ENCODE measurements around the gene NRM. TPM values are rescaled to one million over a fixed set of nuclear protein-coding genes. Genes with fewer than 3 reads are reported as not detected.
"Not testable (repeated sequence)": the region's sequence is repeated elsewhere in the genome, so short reads cannot be mapped to it uniquely, and the experiment has no call there.

NRM gene
- polyA plus RNA-seq, 2 donors: 14.2 to 15.4 TPM

DNA sequence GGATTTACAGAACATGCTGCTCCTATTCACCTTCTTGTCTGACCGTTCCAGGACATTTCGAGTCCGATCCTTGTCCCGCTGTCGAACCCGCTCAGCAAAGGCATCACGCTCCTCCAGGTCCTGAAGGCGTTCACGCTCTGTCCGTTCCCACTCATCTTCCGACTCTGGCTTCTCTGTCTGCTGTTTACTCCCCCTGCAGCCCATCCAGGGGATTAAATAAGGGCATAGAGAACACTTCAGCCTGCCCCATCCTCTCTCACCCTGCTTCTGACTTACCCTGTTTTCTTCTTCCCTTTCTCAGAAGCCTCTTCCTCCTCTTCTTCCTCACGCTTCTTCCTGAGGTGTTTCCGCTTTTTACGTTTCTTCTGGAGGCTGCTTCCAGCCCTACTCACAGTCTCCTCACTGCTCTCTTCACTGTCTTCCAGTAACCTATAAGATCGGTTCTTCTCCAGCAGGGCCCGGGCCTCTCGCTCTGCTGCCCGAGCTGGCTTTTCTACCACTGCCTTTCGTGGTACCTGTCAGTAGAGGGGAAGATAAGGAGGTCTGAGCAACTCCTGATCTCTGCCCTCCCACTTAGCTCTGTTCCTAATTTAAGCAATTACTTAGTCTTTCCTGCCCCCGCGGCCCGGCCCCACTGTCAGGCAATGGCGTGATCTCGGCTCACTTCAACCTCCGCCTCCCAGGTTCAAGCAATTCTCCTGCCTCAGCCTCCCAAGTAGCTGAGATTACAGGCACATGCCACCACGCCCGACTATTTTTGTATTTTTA, 19.8 kb downstream of the NRM start:
- whole genome bisulfite sequencing, 2 donors: 89 to 91% methylated on average over 27 of the region's 27 CpGs
- no peak overlapping the region for H3K4me3 ChIP-seq (ENCODE audit: low read depth in 1 of 2, low read length in 2 of 2)
- H3K27ac ChIP-seq (ENCODE audit: low read depth in 2 of 2, low read length in 1 of 2): no peak overlapping the region
- no peaks in the 10 kb centered on the region for H3K4me1 ChIP-seq (ENCODE audit: control insufficient read depth in 2 of 2, insufficient read depth in 2 of 2, low read length in 1 of 2)
- no peaks in the 10 kb centered on the region for H3K9me3 ChIP-seq (ENCODE audit: control insufficient read depth in 2 of 2, insufficient read depth in 1 of 2, low read depth in 1 of 2, low read length in 1 of 2)
- H3K36me3 ChIP-seq (ENCODE audit: control insufficient read depth in 2 of 2, insufficient read depth in 2 of 2, low read length in 1 of 2): peaks cover 2 to 10% of the 10 kb centered on the region in 2 donors
- no peaks in the 10 kb centered on the region for H3K27me3 ChIP-seq (ENCODE audit: control insufficient read depth in 1 of 2, insufficient read depth in 2 of 2, low read length in 2 of 2)

DNA sequence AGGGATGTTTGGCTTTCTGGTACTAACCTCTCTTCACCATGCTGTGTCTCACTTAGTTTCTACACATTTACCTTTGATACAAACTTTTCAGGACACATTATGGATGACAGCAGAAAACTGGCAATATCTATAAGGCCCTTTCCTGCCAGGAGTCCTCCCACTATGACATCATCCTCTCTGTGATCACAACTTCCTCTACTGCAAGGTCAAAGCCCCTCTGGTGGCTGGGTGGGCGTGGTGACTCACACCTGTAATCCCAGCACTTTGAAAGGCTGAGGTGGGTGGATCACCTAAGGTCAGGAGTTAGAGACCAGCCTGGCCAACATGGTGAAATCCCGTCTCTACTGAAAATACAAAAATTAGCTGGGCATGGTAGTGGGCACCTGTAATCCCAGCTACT, 24.5 kb downstream of the NRM start:
- not testable (repeated sequence) for H3K4me1 ChIP-seq (ENCODE audit: control insufficient read depth in 2 of 2, insufficient read depth in 2 of 2, low read length in 1 of 2); H3K27ac ChIP-seq (ENCODE audit: low read depth in 2 of 2, low read length in 1 of 2); H3K9me3 ChIP-seq (ENCODE audit: control insufficient read depth in 2 of 2, insufficient read depth in 1 of 2, low read depth in 1 of 2, low read length in 1 of 2); H3K4me3 ChIP-seq (ENCODE audit: low read depth in 1 of 2, low read length in 2 of 2); H3K27me3 ChIP-seq (ENCODE audit: control insufficient read depth in 1 of 2, insufficient read depth in 2 of 2, low read length in 2 of 2)
- WGBS, 2 donors: 67 to 73% methylated on average over 2 of the region's 2 CpGs
- peaks cover 28 to 38% of the 10 kb centered on the region in 2 donors for H3K36me3 ChIP-seq (ENCODE audit: control insufficient read depth in 2 of 2, insufficient read depth in 2 of 2, low read length in 1 of 2)

- Histone ChIP-seq H3K4me3 (ENCODE audit: low read depth in 1 of 2, low read length in 2 of 2) (no peak overlapping the region), H3K4me1 (ENCODE audit: control insufficient read depth in 2 of 2, insufficient read depth in 2 of 2, low read length in 1 of 2) (no peaks in the 10 kb centered on the region), H3K36me3 (ENCODE audit: control insufficient read depth in 2 of 2, insufficient read depth in 2 of 2, low read length in 1 of 2) (peaks cover 30 to 35% of the 10 kb centered on the region in 2 donors), H3K9me3 (ENCODE audit: control insufficient read depth in 2 of 2, insufficient read depth in 1 of 2, low read depth in 1 of 2, low read length in 1 of 2) (no peaks in the 10 kb centered on the region), H3K27me3 (ENCODE audit: control insufficient read depth in 1 of 2, insufficient read depth in 2 of 2, low read length in 2 of 2) (no peaks in the 10 kb centered on the region), H3K27ac (ENCODE audit: low read depth in 2 of 2, low read length in 1 of 2) (no peak overlapping the region)
- WGBS, 2 donors: 92 to 93% methylated on average over 34 of the region's 34 CpGs
These were observed 25.6 kb downstream of the NRM start for GRCh38 chr6:30664994-30665767.

- H3K9me3 ChIP-seq (ENCODE audit: control insufficient read depth in 2 of 2, insufficient read depth in 1 of 2, low read depth in 1 of 2, low read length in 1 of 2); H3K27ac ChIP-seq (ENCODE audit: low read depth in 2 of 2, low read length in 1 of 2); H3K27me3 ChIP-seq (ENCODE audit: control insufficient read depth in 1 of 2, insufficient read depth in 2 of 2, low read length in 2 of 2); H3K4me1 ChIP-seq (ENCODE audit: control insufficient read depth in 2 of 2, insufficient read depth in 2 of 2, low read length in 1 of 2); H3K4me3 ChIP-seq (ENCODE audit: low read depth in 1 of 2, low read length in 2 of 2): not testable (repeated sequence)
- WGBS, 2 donors: 92 to 93% methylated on average over 5 of the region's 5 CpGs
- peaks cover 51 to 62% of the 10 kb centered on the region in 2 donors for H3K36me3 ChIP-seq (ENCODE audit: control insufficient read depth in 2 of 2, insufficient read depth in 2 of 2, low read length in 1 of 2)
These were observed 32.9 kb downstream of the NRM start for GRCh38 chr6:30657922-30658321.

GRCh38 chr6:30657454-30657853, 33.3 kb downstream of the NRM start:
- Histone ChIP-seq H3K9me3 (ENCODE audit: control insufficient read depth in 2 of 2, insufficient read depth in 1 of 2, low read depth in 1 of 2, low read length in 1 of 2) (no peaks in the 10 kb centered on the region), H3K4me3 (ENCODE audit: low read depth in 1 of 2, low read length in 2 of 2) (no peak overlapping the region), H3K36me3 (ENCODE audit: control insufficient read depth in 2 of 2, insufficient read depth in 2 of 2, low read length in 1 of 2) (peaks cover 47 to 64% of the 10 kb centered on the region in 2 donors), H3K4me1 (ENCODE audit: control insufficient read depth in 2 of 2, insufficient read depth in 2 of 2, low read length in 1 of 2) (no peaks in the 10 kb centered on the region), H3K27ac (ENCODE audit: low read depth in 2 of 2, low read length in 1 of 2) (no peak overlapping the region), H3K27me3 (ENCODE audit: control insufficient read depth in 1 of 2, insufficient read depth in 2 of 2, low read length in 2 of 2) (no peaks in the 10 kb centered on the region)

DNA sequence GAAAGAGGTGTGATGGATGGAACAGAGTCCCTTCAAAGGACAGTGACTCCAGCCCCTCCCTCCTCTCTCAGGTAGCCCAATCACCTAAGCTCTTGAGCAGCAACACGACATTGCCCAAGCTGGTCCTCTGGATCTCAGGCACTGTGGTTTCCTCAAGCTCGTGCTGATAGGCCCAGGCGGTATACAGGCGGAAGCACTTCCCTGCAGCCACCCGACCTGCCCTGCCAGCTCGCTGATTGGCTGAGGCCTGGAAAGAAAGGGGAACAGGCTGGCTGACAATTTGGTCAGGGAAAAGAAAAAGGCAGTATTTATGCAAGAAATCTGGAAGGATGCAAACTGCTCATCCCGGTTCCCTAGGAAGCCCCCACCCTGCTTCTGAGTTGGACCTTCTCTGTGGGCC, 34.3 kb downstream of the NRM start:
- no peak overlapping the region for H3K27ac ChIP-seq (ENCODE audit: low read depth in 2 of 2, low read length in 1 of 2)

GRCh38 chr6:30655743-30656094, 35.1 kb downstream of the NRM start:
- Histone ChIP-seq H3K4me1 (ENCODE audit: control insufficient read depth in 2 of 2, insufficient read depth in 2 of 2, low read length in 1 of 2) (no peaks in the 10 kb centered on the region), H3K36me3 (ENCODE audit: control insufficient read depth in 2 of 2, insufficient read depth in 2 of 2, low read length in 1 of 2) (peaks cover 34 to 59% of the 10 kb centered on the region in 2 donors), H3K27ac (ENCODE audit: low read depth in 2 of 2, low read length in 1 of 2) (no peak overlapping the region), H3K4me3 (ENCODE audit: low read depth in 1 of 2, low read length in 2 of 2) (no peak overlapping the region), H3K9me3 (ENCODE audit: control insufficient read depth in 2 of 2, insufficient read depth in 1 of 2, low read depth in 1 of 2, low read length in 1 of 2) (no peaks in the 10 kb centered on the region), H3K27me3 (ENCODE audit: control insufficient read depth in 1 of 2, insufficient read depth in 2 of 2, low read length in 2 of 2) (no peaks in the 10 kb centered on the region)
- 94 to 98% methylated on average over 3 of the region's 3 CpGs for WGBS, 2 donors

More for the DNA sequence above, 34.3 kb downstream of the NRM start:
- no peaks in the 10 kb centered on the region for H3K27me3 ChIP-seq (ENCODE audit: control insufficient read depth in 1 of 2, insufficient read depth in 2 of 2, low read length in 2 of 2)
- H3K36me3 ChIP-seq (ENCODE audit: control insufficient read depth in 2 of 2, insufficient read depth in 2 of 2, low read length in 1 of 2): peaks cover 38 to 60% of the 10 kb centered on the region in 2 donors
- H3K4me1 ChIP-seq (ENCODE audit: control insufficient read depth in 2 of 2, insufficient read depth in 2 of 2, low read length in 1 of 2): no peaks in the 10 kb centered on the region
- no peak overlapping the region for H3K4me3 ChIP-seq (ENCODE audit: low read depth in 1 of 2, low read length in 2 of 2)
- no peaks in the 10 kb centered on the region for H3K9me3 ChIP-seq (ENCODE audit: control insufficient read depth in 2 of 2, insufficient read depth in 1 of 2, low read depth in 1 of 2, low read length in 1 of 2)
- 77 to 82% methylated on average over 7 of the region's 7 CpGs for WGBS, 2 donors

DNA sequence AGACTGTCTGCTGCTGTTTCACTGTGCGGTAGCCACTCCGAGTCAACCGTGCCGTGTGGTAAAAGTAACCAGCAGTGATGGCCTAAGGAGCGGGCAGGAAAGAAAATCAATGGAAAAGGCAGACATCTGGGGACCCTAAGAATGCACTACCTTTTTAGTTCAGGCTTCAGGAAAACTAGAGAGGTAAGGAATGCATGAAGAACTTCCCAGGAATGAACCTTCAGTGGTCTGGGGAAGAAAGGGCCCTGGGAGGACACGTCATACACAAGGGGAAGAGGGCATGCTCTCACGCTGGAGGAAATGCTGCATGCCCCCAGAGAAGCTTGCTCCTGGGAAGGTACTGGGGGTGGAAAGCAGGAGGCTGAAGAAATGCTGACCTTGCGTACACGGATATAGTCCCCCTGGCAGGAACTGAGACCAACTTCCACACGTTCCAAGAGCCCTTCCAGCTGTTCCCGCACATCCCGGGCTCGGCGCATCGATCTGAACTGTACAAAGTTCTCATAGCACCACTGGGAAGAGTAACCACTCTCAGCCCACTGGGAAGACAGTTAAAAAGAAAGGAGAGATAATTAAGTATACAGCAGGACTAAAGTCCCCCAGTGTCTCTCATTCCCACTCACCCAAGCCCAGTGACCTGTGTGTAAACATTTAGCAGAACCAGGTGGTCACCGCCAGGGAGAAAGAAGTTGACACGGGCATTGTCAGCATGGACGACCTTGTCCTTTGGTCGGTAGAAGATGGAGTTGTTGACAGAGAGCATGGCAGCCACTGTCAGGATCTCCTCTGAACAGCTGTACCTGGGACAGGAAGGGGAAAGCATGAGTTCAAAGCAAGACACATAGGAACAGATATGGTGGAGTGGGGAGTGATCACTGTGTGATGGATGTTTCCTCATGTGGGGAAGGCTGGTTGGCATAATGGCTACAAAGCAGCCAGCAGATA, 35.7 kb downstream of the NRM start:
- H3K36me3 ChIP-seq (ENCODE audit: control insufficient read depth in 2 of 2, insufficient read depth in 2 of 2, low read length in 1 of 2): peaks cover 32 to 56% of the 10 kb centered on the region in 2 donors
- WGBS, 2 donors: 88 to 92% methylated on average over 19 of the region's 19 CpGs
- H3K27ac ChIP-seq (ENCODE audit: low read depth in 2 of 2, low read length in 1 of 2): no peak overlapping the region
- no peaks in the 10 kb centered on the region for H3K9me3 ChIP-seq (ENCODE audit: control insufficient read depth in 2 of 2, insufficient read depth in 1 of 2, low read depth in 1 of 2, low read length in 1 of 2)
- no peaks in the 10 kb centered on the region for H3K27me3 ChIP-seq (ENCODE audit: control insufficient read depth in 1 of 2, insufficient read depth in 2 of 2, low read length in 2 of 2)
- H3K4me3 ChIP-seq (ENCODE audit: low read depth in 1 of 2, low read length in 2 of 2): no peak overlapping the region
- no peaks in the 10 kb centered on the region for H3K4me1 ChIP-seq (ENCODE audit: control insufficient read depth in 2 of 2, insufficient read depth in 2 of 2, low read length in 1 of 2)

- Histone ChIP-seq H3K36me3 (ENCODE audit: control insufficient read depth in 2 of 2, insufficient read depth in 2 of 2, low read length in 1 of 2) (peaks cover 17 to 32% of the 10 kb centered on the region in 2 donors), H3K9me3 (ENCODE audit: control insufficient read depth in 2 of 2, insufficient read depth in 1 of 2, low read depth in 1 of 2, low read length in 1 of 2) (no peaks in the 10 kb centered on the region), H3K27ac (ENCODE audit: low read depth in 2 of 2, low read length in 1 of 2) (no peak overlapping the region), H3K4me1 (ENCODE audit: control insufficient read depth in 2 of 2, insufficient read depth in 2 of 2, low read length in 1 of 2) (peaks cover 2 to 5% of the 10 kb centered on the region in 2 donors), H3K4me3 (ENCODE audit: low read depth in 1 of 2, low read length in 2 of 2) (no peak overlapping the region), H3K27me3 (ENCODE audit: control insufficient read depth in 1 of 2, insufficient read depth in 2 of 2, low read length in 2 of 2) (no peaks in the 10 kb centered on the region)
- WGBS, 2 donors: 88 to 92% methylated on average over 12 of the region's 12 CpGs
These were observed 39.6 kb downstream of the NRM start for GRCh38 chr6:30651143-30651542.
